Stimulated activated naive CD8-positive, alpha-beta T cell treated with anti-CD3 and anti-CD28 coated beads, Interleukin-15, amount 100 ng/mL, for 72 hours (primary cell): ENCODE data around the gene DNAJB12.
"Not testable (repeated sequence)": the region's sequence is repeated elsewhere in the genome, so short reads cannot be mapped to it uniquely, and the experiment has no call there.

Experiments used
- ATAC-seq: fragments of 150-1000 bp; cut with Tn5 transposase; 2 replicates; pipeline ENCODE4 v1.10.0; 2021; ENCODE audit warnings: mild to moderate bottlenecking, moderate library complexity
- DNase-seq, 2 donors: peaks; one replicate each; pipeline ENCODE4 v3.0.0; 2021 to 2022
- H3K27ac Mint-ChIP-seq, 2 donors: one replicate each; pipeline ENCODE4 v1.8.0; 2022; ENCODE audit warnings: mild to moderate bottlenecking in 2 of 2, mixed read lengths in 2 of 2, moderate library complexity in 2 of 2
- H3K27me3 Mint-ChIP-seq: one replicate; pipeline ENCODE4 v1.8.0; 2022; ENCODE audit warnings: mixed read lengths
- H3K4me1 Mint-ChIP-seq: one replicate; pipeline ENCODE4 v1.8.0; 2022; ENCODE audit warnings: mild to moderate bottlenecking, mixed read lengths
- H3K4me3 Mint-ChIP-seq, 2 donors: one replicate each; pipeline ENCODE4 v1.8.0; 2022; ENCODE audit warnings: mild to moderate bottlenecking in 2 of 2, mixed read lengths in 2 of 2, moderate library complexity in 1 of 2
- H3K9me3 Mint-ChIP-seq, 2 donors: one replicate each; pipeline ENCODE4 v1.8.0; 2022; ENCODE audit warnings: mixed read lengths in 2 of 2

The DNAJB12 gene

GRCh38 chr10:72316748-72317435, 37.8 kb downstream of the DNAJB12 start:
- Mint-ChIP-seq H3K27ac (peak overlapping the region; percentile 76 to 88), H3K4me1 (peaks cover 70% of the 10 kb centered on the region), H3K4me3 (peak overlapping the region; percentile 51 to 69), H3K27me3 (no peaks in the 10 kb centered on the region), H3K9me3 (no peaks in the 10 kb centered on the region)
- DNase-seq, result peak; percentile 35 to 55
- no peak for ATAC-seq

GRCh38 chr10:72316386-72316700, 38.4 kb downstream of the DNAJB12 start:
- no peaks in the 10 kb centered on the region for H3K9me3 Mint-ChIP-seq

GRCh38 chr10:72315611-72316385, 38.9 kb downstream of the DNAJB12 start:
- Mint-ChIP-seq H3K4me1 (peaks cover 66% of the 10 kb centered on the region), H3K27me3 (no peaks in the 10 kb centered on the region), H3K27ac (peak overlapping the region; percentile 22 to 48), H3K9me3 (no peaks in the 10 kb centered on the region), H3K4me3 (peak overlapping the region; percentile 37 to 68)
- DNase-seq (no peak), ATAC-seq (no peak)

More at GRCh38 chr10:72316386-72316700, 38.4 kb downstream of the DNAJB12 start:
- H3K27me3 Mint-ChIP-seq, result no peaks in the 10 kb centered on the region
- DNase-seq (no peak), ATAC-seq (no peak)
- H3K27ac Mint-ChIP-seq, result peak overlapping the region in 1 of 2 donors; percentile 22
- H3K4me1 Mint-ChIP-seq, result peaks cover 69% of the 10 kb centered on the region
- peak overlapping the region; percentile 37 to 68 for H3K4me3 Mint-ChIP-seq

- Mint-ChIP-seq H3K9me3 (no peaks in the 10 kb centered on the region), H3K4me1 (peaks cover 66% of the 10 kb centered on the region), H3K27me3 (no peaks in the 10 kb centered on the region), H3K27ac (peak overlapping the region in 1 of 2 donors; percentile 52), H3K4me3 (no peak overlapping the region)
- DNase-seq (no peak), ATAC-seq (no peak)
These were observed 39.7 kb downstream of the DNAJB12 start for GRCh38 chr10:72315054-72315453.

GRCh38 chr10:72314263-72314662, 40.5 kb downstream of the DNAJB12 start:
- no peaks in the 10 kb centered on the region for H3K27me3 Mint-ChIP-seq
- H3K4me3 Mint-ChIP-seq, result no peak overlapping the region
- DNase-seq (no peak), ATAC-seq (no peak)
- peaks cover 71% of the 10 kb centered on the region for H3K4me1 Mint-ChIP-seq
- no peak overlapping the region for H3K27ac Mint-ChIP-seq
- H3K9me3 Mint-ChIP-seq, result no peaks in the 10 kb centered on the region

GRCh38 chr10:72312865-72313391, 41.8 kb downstream of the DNAJB12 start:
- no peaks in the 10 kb centered on the region for H3K9me3 Mint-ChIP-seq
- peaks cover 71% of the 10 kb centered on the region for H3K4me1 Mint-ChIP-seq
- ATAC-seq (no peak), DNase-seq (no peak)
- no peak overlapping the region for H3K27ac Mint-ChIP-seq
- no peak overlapping the region for H3K4me3 Mint-ChIP-seq
- no peaks in the 10 kb centered on the region for H3K27me3 Mint-ChIP-seq

- ATAC-seq (peak; percentile 73), DNase-seq (no peak)
- Mint-ChIP-seq H3K27me3 (no peaks in the 10 kb centered on the region), H3K27ac (peak overlapping the region; percentile 19 to 48), H3K4me3 (peak overlapping the region in 1 of 2 donors; percentile 13), H3K9me3 (no peaks in the 10 kb centered on the region), H3K4me1 (peaks cover 67% of the 10 kb centered on the region)
These were observed 43.1 kb downstream of the DNAJB12 start for GRCh38 chr10:72311667-72312066.

- ATAC-seq, result no peak
- H3K4me3 Mint-ChIP-seq, result peak overlapping the region; percentile 44 to 66
- H3K27ac Mint-ChIP-seq, result peak overlapping the region; percentile 58 to 88
- no peaks in the 10 kb centered on the region for H3K27me3 Mint-ChIP-seq
- DNase-seq, result no peak
- H3K9me3 Mint-ChIP-seq, result no peaks in the 10 kb centered on the region
- peaks cover 66% of the 10 kb centered on the region for H3K4me1 Mint-ChIP-seq
These were observed 44.1 kb downstream of the DNAJB12 start for GRCh38 chr10:72310636-72311035.

GRCh38 chr10:72310241-72310633, 44.5 kb downstream of the DNAJB12 start:
- ATAC-seq, result no peak
- Mint-ChIP-seq H3K27me3 (no peaks in the 10 kb centered on the region), H3K4me1 (peaks cover 66% of the 10 kb centered on the region), H3K27ac (peak overlapping the region; percentile 64 to 88), H3K9me3 (no peaks in the 10 kb centered on the region), H3K4me3 (peak overlapping the region; percentile 44 to 66)
- DNase-seq, result no peak

- ATAC-seq (no peak), DNase-seq (no peak)
- Mint-ChIP-seq H3K4me1 (peaks cover 67% of the 10 kb centered on the region), H3K27me3 (no peaks in the 10 kb centered on the region), H3K4me3 (peak overlapping the region; percentile 11 to 35), H3K9me3 (no peaks in the 10 kb centered on the region), H3K27ac (peak overlapping the region; percentile 16 to 64)
These were observed 45.2 kb downstream of the DNAJB12 start for GRCh38 chr10:72309290-72310240.

- ATAC-seq (peak; percentile 63), DNase-seq (peak in 1 of 2 donors; percentile 49)
- peak overlapping the region; percentile 88 to 89 for H3K27ac Mint-ChIP-seq
- H3K4me1 Mint-ChIP-seq, result peaks cover 76% of the 10 kb centered on the region
- no peaks in the 10 kb centered on the region for H3K27me3 Mint-ChIP-seq
- no peaks in the 10 kb centered on the region for H3K9me3 Mint-ChIP-seq
- H3K4me3 Mint-ChIP-seq, result peak overlapping the region; percentile 25 to 54
These were observed 46.3 kb downstream of the DNAJB12 start for GRCh38 chr10:72308320-72308987.

- H3K27ac Mint-ChIP-seq, result peak overlapping the region in 1 of 2 donors; percentile 47
- H3K4me1 Mint-ChIP-seq, result peaks cover 82% of the 10 kb centered on the region
- H3K9me3 Mint-ChIP-seq, DNase-seq, ATAC-seq, H3K27me3 Mint-ChIP-seq: not testable (repeated sequence)
- H3K4me3 Mint-ChIP-seq, result peak overlapping the region in 1 of 2 donors; percentile 25
These were observed 47.0 kb downstream of the DNAJB12 start for GRCh38 chr10:72307711-72308110.

GRCh38 chr10:72306215-72306760, 48.4 kb downstream of the DNAJB12 start:
- peak overlapping the region; percentile 90 to 94 for H3K27ac Mint-ChIP-seq
- peaks cover under 1 to 2% of the 10 kb centered on the region in 2 donors for H3K9me3 Mint-ChIP-seq
- ATAC-seq (no peak), DNase-seq (no peak)
- H3K27me3 Mint-ChIP-seq, result no peaks in the 10 kb centered on the region
- H3K4me1 Mint-ChIP-seq, result peaks cover 82% of the 10 kb centered on the region
- H3K4me3 Mint-ChIP-seq, result peak overlapping the region; percentile 14 to 69

GRCh38 chr10:72303424-72304128, 51.1 kb downstream of the DNAJB12 start:
- DNase-seq (no peak), ATAC-seq (peak; percentile 26)
- H3K9me3 Mint-ChIP-seq, result peaks cover 4 to 8% of the 10 kb centered on the region in 2 donors
- peak overlapping the region; percentile 50 to 58 for H3K4me3 Mint-ChIP-seq
- peak overlapping the region; percentile 60 to 86 for H3K27ac Mint-ChIP-seq
- H3K27me3 Mint-ChIP-seq, result no peaks in the 10 kb centered on the region
- peaks cover 73% of the 10 kb centered on the region for H3K4me1 Mint-ChIP-seq
